Measurements from ENCODE around the gene CYP27B1.

The CYP27B1 gene

GRCh38 chr12:57735198-57735855, 31.6 kb downstream of the CYP27B1 start:
- no peak for DNase-seq (ENCODE audit: low spot score)

- no peak for DNase-seq (ENCODE audit: low spot score)
Measured at GRCh38 chr12:57734591-57734990, 32.3 kb downstream of the CYP27B1 start.

GRCh38 chr12:57733928-57734327, 33.0 kb downstream of the CYP27B1 start:
- DNase-seq (ENCODE audit: low spot score) = no peak

GRCh38 chr12:57732726-57733593, 33.9 kb downstream of the CYP27B1 start:
- DNase-seq (ENCODE audit: low spot score) = no peak

GRCh38 chr12:57732270-57732669, 34.6 kb downstream of the CYP27B1 start:
- DNase-seq (ENCODE audit: low spot score) = no peak

GRCh38 chr12:57731411-57732080, 35.3 kb downstream of the CYP27B1 start:
- no peak for DNase-seq (ENCODE audit: low spot score)

- DNase-seq (ENCODE audit: low spot score) = no peak
Measured at GRCh38 chr12:57730336-57731067, 36.4 kb downstream of the CYP27B1 start.

GRCh38 chr12:57729321-57729844, 37.5 kb downstream of the CYP27B1 start:
- no peak for DNase-seq (ENCODE audit: low spot score)

GRCh38 chr12:57727758-57728395, 39.0 kb downstream of the CYP27B1 start:
- DNase-seq (ENCODE audit: low spot score) = no peak

- no peak for DNase-seq (ENCODE audit: low spot score)
Measured at GRCh38 chr12:57726884-57727757, 39.8 kb downstream of the CYP27B1 start.

GRCh38 chr12:57726151-57726883, 40.6 kb downstream of the CYP27B1 start:
- DNase-seq (ENCODE audit: low spot score) = peak; percentile 95

- DNase-seq (ENCODE audit: low spot score) = no peak
Measured at GRCh38 chr12:57725851-57726150, 41.1 kb downstream of the CYP27B1 start.

GRCh38 chr12:57724936-57725740, 41.7 kb downstream of the CYP27B1 start:
- no peak for DNase-seq (ENCODE audit: low spot score)

GRCh38 chr12:57724003-57724935, 42.6 kb downstream of the CYP27B1 start:
- DNase-seq (ENCODE audit: low spot score) = no peak

- no peak for DNase-seq (ENCODE audit: low spot score)
Measured at GRCh38 chr12:57723630-57723962, 43.3 kb downstream of the CYP27B1 start.

- no peak for DNase-seq (ENCODE audit: low spot score)
Measured at GRCh38 chr12:57722716-57723629, 43.9 kb downstream of the CYP27B1 start.
